Measurements from ENCODE around the gene KIF16B. TPM values are rescaled to one million over a fixed set of nuclear protein-coding genes. Genes with fewer than 3 reads are reported as not detected.

KIF16B gene
- total RNA-seq, 1 donor from 2014 or later, result 9.4 TPM

DNA sequence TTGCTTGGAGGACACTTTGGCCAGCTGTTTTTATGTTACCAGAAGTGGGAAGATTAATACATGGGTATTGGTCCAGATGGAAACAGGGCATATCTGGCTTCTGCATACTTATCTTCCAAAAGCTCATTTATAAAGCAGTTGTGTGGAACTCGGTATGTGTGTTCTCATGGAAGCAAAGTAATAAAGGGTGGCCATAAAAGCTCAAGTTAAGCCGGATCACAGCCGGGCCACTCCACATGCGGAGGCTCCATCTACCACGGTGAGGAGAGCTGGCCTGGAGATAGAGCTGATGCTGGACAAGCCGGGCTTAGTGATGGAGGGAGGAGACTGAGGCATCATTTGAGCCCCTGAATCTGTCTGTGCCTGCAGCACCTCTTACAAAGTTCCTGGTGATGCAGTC, 38.6 kb upstream of the KIF16B start:
- no peak for DNase-seq (ENCODE audit: low read depth, low spot score)
- TF ChIP-seq, protein P1, sequence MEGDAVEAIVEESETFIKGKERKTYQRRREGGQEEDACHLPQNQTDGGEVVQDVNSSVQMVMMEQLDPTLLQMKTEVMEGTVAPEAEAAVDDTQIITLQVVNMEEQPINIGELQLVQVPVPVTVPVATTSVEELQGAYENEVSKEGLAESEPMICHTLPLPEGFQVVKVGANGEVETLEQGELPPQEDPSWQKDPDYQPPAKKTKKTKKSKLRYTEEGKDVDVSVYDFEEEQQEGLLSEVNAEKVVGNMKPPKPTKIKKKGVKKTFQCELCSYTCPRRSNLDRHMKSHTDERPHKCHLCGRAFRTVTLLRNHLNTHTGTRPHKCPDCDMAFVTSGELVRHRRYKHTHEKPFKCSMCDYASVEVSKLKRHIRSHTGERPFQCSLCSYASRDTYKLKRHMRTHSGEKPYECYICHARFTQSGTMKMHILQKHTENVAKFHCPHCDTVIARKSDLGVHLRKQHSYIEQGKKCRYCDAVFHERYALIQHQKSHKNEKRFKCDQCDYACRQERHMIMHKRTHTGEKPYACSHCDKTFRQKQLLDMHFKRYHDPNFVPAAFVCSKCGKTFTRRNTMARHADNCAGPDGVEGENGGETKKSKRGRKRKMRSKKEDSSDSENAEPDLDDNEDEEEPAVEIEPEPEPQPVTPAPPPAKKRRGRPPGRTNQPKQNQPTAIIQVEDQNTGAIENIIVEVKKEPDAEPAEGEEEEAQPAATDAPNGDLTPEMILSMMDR (conservative IDR thresholded peaks at IDR 0.05), result no peak
- Mint-ChIP-seq H3K36me3 (ENCODE audit: low read depth) (no peaks in the 10 kb centered on the region), H3K9me3 (peaks cover 3% of the 10 kb centered on the region), H3K27me3 (ENCODE audit: low read depth) (no peaks in the 10 kb centered on the region), H3K4me1 (peaks cover 16% of the 10 kb centered on the region), H3K4me3 (no peak overlapping the region), H3K27ac (ENCODE audit: unreplicated experiment) (no peak overlapping the region)

- TF ChIP-seq, protein P1 (conservative IDR thresholded peaks at IDR 0.05), result no peak
- no peak overlapping the region for H3K4me3 Mint-ChIP-seq
- H3K36me3 Mint-ChIP-seq (ENCODE audit: low read depth), result no peaks in the 10 kb centered on the region
- no peaks in the 10 kb centered on the region for H3K27me3 Mint-ChIP-seq (ENCODE audit: low read depth)
- H3K9me3 Mint-ChIP-seq, result no peaks in the 10 kb centered on the region
- H3K27ac Mint-ChIP-seq (ENCODE audit: unreplicated experiment), result no peak overlapping the region
- peaks cover 9% of the 10 kb centered on the region for H3K4me1 Mint-ChIP-seq
- no peak for DNase-seq (ENCODE audit: low read depth, low spot score)
Observed at GRCh38 chr20:16609066-16609465, 35.8 kb upstream of the KIF16B start.

DNA sequence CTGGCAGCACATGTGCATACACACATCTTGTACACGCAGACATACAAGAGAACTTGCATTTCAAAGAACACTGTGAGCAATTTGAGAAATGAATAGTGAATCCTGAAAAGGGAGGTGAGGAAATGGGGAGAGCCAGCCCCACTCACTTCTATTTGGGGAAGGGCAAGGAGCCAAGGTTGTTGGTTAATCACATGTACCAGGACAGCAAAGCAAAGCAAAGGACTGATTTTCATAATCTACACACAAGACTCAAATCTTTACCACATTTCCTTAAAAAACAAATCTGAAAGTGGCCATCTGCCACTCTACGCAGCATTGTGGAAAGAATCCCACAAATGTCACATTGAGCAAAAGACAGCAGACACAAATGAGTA, 35.0 kb upstream of the KIF16B start:
- no peaks in the 10 kb centered on the region for H3K36me3 Mint-ChIP-seq (ENCODE audit: low read depth)
- no peak for DNase-seq (ENCODE audit: low read depth, low spot score)
- peaks cover 9% of the 10 kb centered on the region for H3K4me1 Mint-ChIP-seq
- no peak overlapping the region for H3K4me3 Mint-ChIP-seq
- H3K9me3 Mint-ChIP-seq, result no peaks in the 10 kb centered on the region
- H3K27me3 Mint-ChIP-seq (ENCODE audit: low read depth), result no peaks in the 10 kb centered on the region
- TF ChIP-seq, protein P1 (conservative IDR thresholded peaks at IDR 0.05), result no peak
- no peak overlapping the region for H3K27ac Mint-ChIP-seq (ENCODE audit: unreplicated experiment)

- Mint-ChIP-seq H3K4me1 (peaks cover 9% of the 10 kb centered on the region), H3K9me3 (no peaks in the 10 kb centered on the region), H3K4me3 (no peak overlapping the region), H3K27ac (ENCODE audit: unreplicated experiment) (no peak overlapping the region), H3K36me3 (ENCODE audit: low read depth) (no peaks in the 10 kb centered on the region), H3K27me3 (ENCODE audit: low read depth) (no peaks in the 10 kb centered on the region)
- no peak for DNase-seq (ENCODE audit: low read depth, low spot score)
- TF ChIP-seq, protein P1 (conservative IDR thresholded peaks at IDR 0.05), result no peak
Observed at GRCh38 chr20:16607364-16608276, 34.4 kb upstream of the KIF16B start.

DNA sequence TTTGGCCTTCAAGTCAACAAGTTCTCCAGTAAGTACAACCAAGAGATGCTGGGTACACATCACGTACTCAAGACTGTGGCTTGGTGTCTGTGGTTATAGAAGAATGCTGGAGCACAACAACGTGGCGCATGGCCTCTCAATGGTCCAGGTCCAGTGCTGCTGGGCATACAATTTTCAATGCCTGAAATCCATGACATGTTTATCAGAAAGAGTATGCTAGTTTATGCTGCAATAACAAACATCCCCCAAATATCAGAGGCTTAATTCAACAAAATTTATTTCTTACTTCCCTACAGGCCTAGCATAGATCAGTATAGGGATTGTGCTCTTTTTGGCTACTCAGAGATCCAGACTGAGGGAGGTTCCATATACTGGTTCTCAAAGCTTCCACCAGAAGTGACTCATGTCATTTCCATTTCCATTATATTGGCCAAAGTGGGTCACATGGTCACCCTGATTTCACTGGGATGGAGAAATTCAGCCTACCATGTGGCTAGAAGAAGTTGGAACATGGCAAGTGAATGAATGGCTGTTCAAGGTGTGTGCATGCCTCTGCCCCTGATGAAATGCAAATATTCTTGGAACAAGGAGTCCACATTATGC, 33.3 kb upstream of the KIF16B start:
- H3K27ac Mint-ChIP-seq (ENCODE audit: unreplicated experiment), result no peak overlapping the region
- H3K36me3 Mint-ChIP-seq (ENCODE audit: low read depth), result no peaks in the 10 kb centered on the region
- no peaks in the 10 kb centered on the region for H3K9me3 Mint-ChIP-seq
- peaks cover 9% of the 10 kb centered on the region for H3K4me1 Mint-ChIP-seq
- DNase-seq (ENCODE audit: low read depth, low spot score), result no peak
- TF ChIP-seq, protein P1 (conservative IDR thresholded peaks at IDR 0.05), result no peak
- H3K27me3 Mint-ChIP-seq (ENCODE audit: low read depth), result peaks cover under 1% of the 10 kb centered on the region
- no peak overlapping the region for H3K4me3 Mint-ChIP-seq
